K562 (cell line): ENCODE results near the gene CYTH1. TPM values are rescaled to one million over a fixed set of nuclear protein-coding genes. Genes with fewer than 3 reads are reported as not detected.

Experiments used
- ATAC-seq: fragments of 200-7000 bp; cut with Tn5 transposase; 3 replicates; pipeline ENCODE4 v1.9.1; 2020; ENCODE audit warnings: moderate library complexity
- BruUV-seq: library from RNA; stranded (reverse); fragments of 400-500 nt; replicated peaks from 2 replicates; lab custom pipeline; 2021; lab: Mats Ljungman, UMichigan
- CTCF ChIA-PET: fragments of 300-600 bp; formaldehyde crosslinking; extraction: SDS; loops from one replicate; lab custom pipeline; 2021; ENCODE audit warnings: low intra/inter-chr PET ratio; lab: Yijun Ruan, JAX
- POLR2A ChIA-PET: fragments of 300-600, 350-650 bp; sonication (Branson Sonifier 250); formaldehyde crosslinking; extraction: SDS; loops from one replicate; lab custom pipeline; 2021; ENCODE audit warnings: antibody characterized with exemption, inconsistent platforms; lab: Yijun Ruan, JAX
- DNase-seq, 4 experiments: peaks; one replicate each; pipeline versions ENCODE4 v3.0.0 to v3.0.0-alpha.2; 2011 to 2018; ENCODE audit warnings: low spot score in 3 of 4, mixed read lengths in 3 of 4; ENCODE audit errors: extremely low read depth in 1 of 4
- FAIRE-seq: peaks from 2 replicates; lab custom pipeline; 2011; peaks lifted over from hg19 to GRCh38; lab: Jason Lieb, UNC
- H2AFZ ChIP-seq: 2 replicates; pipeline ENCODE4 v1.6.0; 2011; ENCODE audit warnings: low read depth, low read length, control low read depth, inconsistent platforms
- H3K27ac ChIP-seq: fragments of 200-600 bp; 3 replicates; pipeline ENCODE4 v1.8.0; 2011; ENCODE audit warnings: low read depth, mild to moderate bottlenecking, control low read depth, inconsistent platforms, low read length, moderate library complexity, mixed read lengths; ENCODE audit errors: extremely low read depth
- H3K27me3 ChIP-seq, 2 experiments: fragments of 300-600 bp in 1 of 2; 2 replicates in 1 of 2; 3 replicates in 1 of 2; pipeline versions ENCODE4 v1.6.0 to v1.8.0; 2011; ENCODE audit warnings: inconsistent platforms in 2 of 2, low read length in 2 of 2, mild to moderate bottlenecking in 1 of 2, mixed read lengths in 1 of 2, moderate library complexity in 1 of 2; ENCODE audit not compliant: control insufficient read depth in 2 of 2, insufficient read depth in 2 of 2
- H3K36me3 ChIP-seq: fragments of 300-600 bp; 3 replicates; pipeline ENCODE4 v1.8.0; 2011; ENCODE audit warnings: mild to moderate bottlenecking, low read length, inconsistent platforms; ENCODE audit not compliant: control insufficient read depth, insufficient read depth
- H3K4me1 ChIP-seq, 2 experiments: fragments of 200-600 bp in 1 of 2; replicated peaks in 1 of 2; 2 replicates in 1 of 2; 3 replicates in 1 of 2; pipeline versions ENCODE4 v1.5.1 to v1.8.0; 2011; ENCODE audit warnings: inconsistent platforms in 2 of 2, low read length in 2 of 2, mild to moderate bottlenecking in 1 of 2, mixed read lengths in 1 of 2, moderate library complexity in 1 of 2; ENCODE audit not compliant: control insufficient read depth in 2 of 2, insufficient read depth in 2 of 2
- H3K4me2 ChIP-seq: 2 replicates; pipeline ENCODE4 v1.6.1; 2011; ENCODE audit warnings: low read length, control low read depth, inconsistent platforms, mixed read lengths; ENCODE audit not compliant: insufficient read depth
- H3K4me3 ChIP-seq: fragments of 200-600 bp; sonication (generic), shearing (Covaris generic); 2 replicates; pipeline ENCODE4 v1.5.1; 2016; ENCODE audit warnings: control low read depth, inconsistent platforms
- H3K79me2 ChIP-seq: fragments of 200-600 bp; 3 replicates; pipeline ENCODE4 v1.8.0; 2011; ENCODE audit warnings: low read length, inconsistent platforms; ENCODE audit not compliant: control insufficient read depth, insufficient read depth
- H3K9ac ChIP-seq, 2 experiments: 2 replicates each; pipeline versions ENCODE4 v1.6.0 to v1.6.1; 2011; ENCODE audit warnings: low read depth in 2 of 2, low read length in 2 of 2, control low read depth in 1 of 2, inconsistent platforms in 1 of 2, mild to moderate bottlenecking in 1 of 2, mixed read lengths in 1 of 2; ENCODE audit not compliant: insufficient read depth in 1 of 2
- H3K9me1 ChIP-seq: one replicate; pipeline ENCODE4 v1.6.0; 2011; ENCODE audit warnings: inconsistent platforms, mild to moderate bottlenecking, low read length, moderate library complexity; ENCODE audit not compliant: control insufficient read depth, insufficient read depth
- H3K9me3 ChIP-seq: replicated peaks from 2 replicates; pipeline ENCODE4 v1.5.1; 2011; ENCODE audit warnings: low read depth, low read length, inconsistent platforms; ENCODE audit not compliant: control insufficient read depth, insufficient read depth
- H4K20me1 ChIP-seq: replicated peaks from 2 replicates; pipeline ENCODE4 v1.6.1; 2011; ENCODE audit warnings: low read length, inconsistent platforms, mixed read lengths; ENCODE audit not compliant: control insufficient read depth, insufficient read depth
- GABPB2 ChIP-seq: fragments of 250-450 bp; sonication (Bioruptor Pico); conservative IDR thresholded peaks from 2 replicates; pipeline ENCODE4 v1.5.1; 2021; ENCODE audit warnings: mild to moderate bottlenecking
- PHF8 ChIP-seq: fragments of 200-600 bp; sonication (generic); IDR thresholded peaks from 2 replicates; pipeline ENCODE4 v1.6.1; 2012; ENCODE audit warnings: mixed run types, mild to moderate bottlenecking, inconsistent platforms, low read length, moderate library complexity, borderline replicate concordance
- SREBF2 ChIP-seq: sonication (generic); formaldehyde crosslinking; IDR thresholded peaks from 2 replicates; pipeline ENCODE4 v1.4.0; 2020; ENCODE audit warnings: mild to moderate bottlenecking, missing genetic modification reagents
- ZKSCAN1 ChIP-seq: fragments of 150-350 bp; IDR thresholded peaks from 2 replicates; pipeline ENCODE4 v1.6.1; 2016; ENCODE audit warnings: low read depth, low read length
- ZNF143 ChIP-seq: sonication (generic); formaldehyde crosslinking; IDR thresholded peaks from 2 replicates; pipeline ENCODE4 v1.9.0; 2022; ENCODE audit warnings: mild to moderate bottlenecking, missing genetic modification reagents
- WGBS: fragments of 100-300 bp; shearing (Covaris generic); methylation state at CpG from one replicate; pipeline ENCODE4 v1.1.6; 2016; ENCODE audit warnings: low coverage, mixed read lengths; ENCODE audit not compliant: insufficient coverage; ENCODE audit errors: missing lambda C conversion rate; 5-methylcytosine and 5-hydroxymethylcytosine counted together
- in situ Hi-C: fragments of 300-500 bp; cut with MboI; formaldehyde crosslinking; loops from 4 replicates; pipeline ENCODE4 v1.15.0; 2018; ENCODE audit warnings: inconsistent platforms, mixed read lengths
- intact Hi-C: fragments of 100-400 bp; cut with micrococcal nuclease; formaldehyde crosslinking; loops from 2 replicates; pipeline ENCODE4 v1.14.2; 2022
- polyA plus RNA-seq, 8 experiments: library from polyadenylated mRNA; depleted of rRNA in 4 of 8; stranded (reverse) in 5 of 8; unstranded in 3 of 8; fragments of >200 nt; fragmentation: Nextera tagmentation in 2 of 8; fragmentation: Illumina TruSeq in 1 of 8; extraction: Ambion mirVana in 2 of 8; extraction: Trizol in 1 of 8; gene quantifications; 2 replicates each; pipeline versions ENCODE4 v1.2.1 to v1.2.3, GENCODE V29; 2011 to 2014; ENCODE audit warnings: inconsistent platforms in 1 of 8, missing spikeins in 1 of 8
- total RNA-seq, 7 experiments: library from RNA; depleted of rRNA in 6 of 7; stranded (reverse); fragments of >200 nt in 6 of 7; fragmentation: Illumina TruSeq in 2 of 7; extraction: Trizol in 2 of 7; gene quantifications; 2 replicates each; pipeline versions ENCODE4 v1.2.1 to v1.2.3, GENCODE V29; 2011 to 2021; ENCODE audit warnings: low replicate concordance in 1 of 7
- TF ChIP-seq, protein P1 (sequence below), 3 experiments: IDR thresholded peaks in 2 of 3; conservative IDR thresholded peaks in 1 of 3; 2 replicates each; pipeline ENCODE4 v1.5.1; 2011 to 2012; ENCODE audit warnings: low read length in 3 of 3, mild to moderate bottlenecking in 3 of 3, control low read depth in 2 of 3, improper control_type of control experiment in 1 of 3, inconsistent platforms in 1 of 3, low read depth in 1 of 3, mixed read lengths in 1 of 3, moderate library complexity in 1 of 3; ENCODE audit not compliant: insufficient read depth in 2 of 3

Gene CYTH1
- total and polyA plus RNA-seq, 9 of the 15 experiments (the other 6 are each of a cell fraction or from before 2014, with no cell fraction given) = 0.52 to 27.7 (median 16.8) TPM

DNA sequence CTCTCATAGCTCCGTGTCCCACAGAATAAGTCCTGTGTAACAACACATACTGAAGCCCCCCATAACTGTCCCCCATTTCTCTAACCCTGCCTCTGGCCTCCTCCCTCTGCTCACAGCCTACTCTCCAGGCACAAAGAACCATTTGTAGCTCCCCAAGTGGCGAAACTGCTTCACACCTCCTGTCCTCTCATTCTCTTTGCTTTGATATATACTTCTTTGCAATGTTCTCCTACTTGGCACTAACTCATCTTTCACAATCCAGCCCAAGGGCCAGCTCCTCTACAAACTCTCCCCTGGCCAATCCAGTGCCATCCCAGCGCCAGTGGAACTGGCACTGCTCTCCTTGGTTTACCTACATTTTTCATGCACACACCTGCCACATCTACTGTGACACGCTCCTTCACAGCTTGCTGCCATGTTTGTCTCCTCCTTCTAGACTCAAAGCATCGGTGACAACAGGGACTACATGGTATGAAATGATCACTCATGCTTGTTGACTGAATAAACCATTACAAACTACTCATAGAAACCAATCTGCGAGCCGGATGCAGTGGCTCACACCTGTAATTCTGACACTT lies 12.8 kb downstream of the CYTH1 start:
- ChIA-PET POLR2A (interaction anchor here (0.9 to 1.5 kb wide), 4 partner anchors 8 to 14 kb away, joined by 3 to 6 read pairs (median 4); no protein-coding TSS in a partner anchor), CTCF (no interaction called here)
- Histone ChIP-seq H3K27ac (no peak overlapping the region), H3K27me3 (no peaks in the 10 kb centered on the region), H3K36me3 (no peaks in the 10 kb centered on the region), H3K9ac (peak overlapping the region in 1 of 2 experiments; percentile 69; a peak in 1 of 4 replicates), H3K79me2 (peaks cover 44% of the 10 kb centered on the region), H2AFZ (no peak overlapping the region), H3K4me2 (no peak overlapping the region), H3K4me3 (no peak overlapping the region), H3K4me1 (no peaks in the 10 kb centered on the region; a peak in 1 of 5 replicates), H3K9me1 (no peaks in the 10 kb centered on the region), H4K20me1 (0 out of 2 replicates have a peak, but pooled peaks cover 16% of the 10 kb centered on the region), H3K9me3 (no peaks in the 10 kb centered on the region)
- in situ Hi-C loops = no loop called here
- FAIRE-seq (peak; percentile 23), ATAC-seq (peak; percentile 73; the same call in 2 of the 3 replicates), DNase-seq (no peak)
- BruUV-seq = no TSS peak
- TF ChIP-seq, protein P1, sequence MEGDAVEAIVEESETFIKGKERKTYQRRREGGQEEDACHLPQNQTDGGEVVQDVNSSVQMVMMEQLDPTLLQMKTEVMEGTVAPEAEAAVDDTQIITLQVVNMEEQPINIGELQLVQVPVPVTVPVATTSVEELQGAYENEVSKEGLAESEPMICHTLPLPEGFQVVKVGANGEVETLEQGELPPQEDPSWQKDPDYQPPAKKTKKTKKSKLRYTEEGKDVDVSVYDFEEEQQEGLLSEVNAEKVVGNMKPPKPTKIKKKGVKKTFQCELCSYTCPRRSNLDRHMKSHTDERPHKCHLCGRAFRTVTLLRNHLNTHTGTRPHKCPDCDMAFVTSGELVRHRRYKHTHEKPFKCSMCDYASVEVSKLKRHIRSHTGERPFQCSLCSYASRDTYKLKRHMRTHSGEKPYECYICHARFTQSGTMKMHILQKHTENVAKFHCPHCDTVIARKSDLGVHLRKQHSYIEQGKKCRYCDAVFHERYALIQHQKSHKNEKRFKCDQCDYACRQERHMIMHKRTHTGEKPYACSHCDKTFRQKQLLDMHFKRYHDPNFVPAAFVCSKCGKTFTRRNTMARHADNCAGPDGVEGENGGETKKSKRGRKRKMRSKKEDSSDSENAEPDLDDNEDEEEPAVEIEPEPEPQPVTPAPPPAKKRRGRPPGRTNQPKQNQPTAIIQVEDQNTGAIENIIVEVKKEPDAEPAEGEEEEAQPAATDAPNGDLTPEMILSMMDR (IDR thresholded peaks at IDR 0.05 in 2 of 3, conservative IDR thresholded peaks at IDR 0.05 in 1 of 3; ENCODE audit: insufficient read depth in 2 of 3, low read depth in 1 of 3, low read length in 3 of 3) = peak; percentile 15 to 35 (median 26); a peak in 2 of 6 replicates
- TF ChIP-seq ZKSCAN1 (no peak), SREBF2 (no peak), PHF8 (no peak), GABPB2 (CRISPR knock-in tag) (no peak), ZNF143 (no peak)
- intact Hi-C loops = no loop called here
- WGBS = 65% methylated on average over 7 of the region's 7 CpGs
